ENCODE data around the gene IRF2. TPM values are rescaled to one million over a fixed set of nuclear protein-coding genes. Genes with fewer than 3 reads are reported as not detected.

IRF2 gene
- total and polyA plus RNA-seq, 4 donors: 16.4 to 65.8 (median 43.1) TPM

GRCh38 chr4:184464759-184465454 is 9.4 kb downstream of the IRF2 start:
- no peak for TF ChIP-seq CTCF (IDR thresholded peaks at IDR 0.05; ENCODE audit: control extremely low read depth, extremely low read depth)
- DNase-seq (no peak), ATAC-seq (ENCODE audit: insufficient read depth, low FRiP score) (no peak)
- H3K4me3 ChIP-seq: no peak overlapping the region
- peaks cover 0 to 3% (median under 1%) of the 10 kb centered on the region in 4 donors for H3K36me3 ChIP-seq (ENCODE audit: control insufficient read depth in 4 of 4, insufficient read depth in 4 of 4, low read length in 4 of 4)
- no peak overlapping the region for H3K9ac ChIP-seq (ENCODE audit: insufficient read depth in 1 of 2, low read length in 2 of 2)
- 83 to 84% methylated on average over 5 of the region's 5 CpGs for WGBS, 2 donors
- peaks cover 0 to 31% (median 8%) of the 10 kb centered on the region in 5 donors for H3K4me1 ChIP-seq (ENCODE audit: control insufficient read depth in 5 of 5, insufficient read depth in 5 of 5, low read length in 5 of 5)
- no peak overlapping the region for H3K27ac ChIP-seq (ENCODE audit: low read depth in 1 of 2, low read length in 1 of 2)
- H3K9me3 ChIP-seq (ENCODE audit: control insufficient read depth in 4 of 4, insufficient read depth in 3 of 4, low read length in 3 of 4): no peaks in the 10 kb centered on the region
- H3K27me3 ChIP-seq (ENCODE audit: control insufficient read depth in 3 of 3, insufficient read depth in 3 of 3, low read length in 2 of 3): no peaks in the 10 kb centered on the region

GRCh38 chr4:184463856-184464255 is 10.5 kb downstream of the IRF2 start:
- DNase-seq (no peak), ATAC-seq (ENCODE audit: insufficient read depth, low FRiP score) (no peak)
- Histone ChIP-seq H3K9ac (ENCODE audit: insufficient read depth in 1 of 2, low read length in 2 of 2) (no peak overlapping the region), H3K27ac (ENCODE audit: low read depth in 1 of 2, low read length in 1 of 2) (no peak overlapping the region), H3K9me3 (ENCODE audit: control insufficient read depth in 4 of 4, insufficient read depth in 3 of 4, low read length in 3 of 4) (no peaks in the 10 kb centered on the region), H3K4me3 (no peak overlapping the region), H3K36me3 (ENCODE audit: control insufficient read depth in 4 of 4, insufficient read depth in 4 of 4, low read length in 4 of 4) (peaks cover 0 to 2% (median 0%) of the 10 kb centered on the region in 4 donors), H3K27me3 (ENCODE audit: control insufficient read depth in 3 of 3, insufficient read depth in 3 of 3, low read length in 2 of 3) (no peaks in the 10 kb centered on the region), H3K4me1 (ENCODE audit: control insufficient read depth in 5 of 5, insufficient read depth in 5 of 5, low read length in 5 of 5) (peaks cover 0 to 31% (median 6%) of the 10 kb centered on the region in 5 donors)
- 96 to 99% methylated on average over 5 of the region's 5 CpGs for WGBS, 2 donors
- no peak for TF ChIP-seq CTCF (IDR thresholded peaks at IDR 0.05; ENCODE audit: control extremely low read depth, extremely low read depth)

- H3K9me3 ChIP-seq (ENCODE audit: control insufficient read depth in 4 of 4, insufficient read depth in 3 of 4, low read length in 3 of 4): no peaks in the 10 kb centered on the region
- H3K9ac ChIP-seq (ENCODE audit: insufficient read depth in 1 of 2, low read length in 2 of 2): no peak overlapping the region
- H3K4me1 ChIP-seq (ENCODE audit: control insufficient read depth in 5 of 5, insufficient read depth in 5 of 5, low read length in 5 of 5): peaks cover 0 to 31% (median 6%) of the 10 kb centered on the region in 5 donors
- WGBS, 2 donors: 95 to 99% methylated on average over 2 of the region's 2 CpGs
- DNase-seq (no peak), ATAC-seq (ENCODE audit: insufficient read depth, low FRiP score) (no peak)
- H3K27ac ChIP-seq (ENCODE audit: low read depth in 1 of 2, low read length in 1 of 2): no peak overlapping the region
- H3K27me3 ChIP-seq (ENCODE audit: control insufficient read depth in 3 of 3, insufficient read depth in 3 of 3, low read length in 2 of 3): no peaks in the 10 kb centered on the region
- H3K36me3 ChIP-seq (ENCODE audit: control insufficient read depth in 4 of 4, insufficient read depth in 4 of 4, low read length in 4 of 4): peaks cover 0 to 2% (median 0%) of the 10 kb centered on the region in 4 donors
- no peak overlapping the region for H3K4me3 ChIP-seq
- TF ChIP-seq CTCF (IDR thresholded peaks at IDR 0.05; ENCODE audit: control extremely low read depth, extremely low read depth): no peak
Measured at GRCh38 chr4:184463158-184463557, 11.2 kb downstream of the IRF2 start.
